ENCODE results near the gene GPR52.

The GPR52 gene

DNA sequence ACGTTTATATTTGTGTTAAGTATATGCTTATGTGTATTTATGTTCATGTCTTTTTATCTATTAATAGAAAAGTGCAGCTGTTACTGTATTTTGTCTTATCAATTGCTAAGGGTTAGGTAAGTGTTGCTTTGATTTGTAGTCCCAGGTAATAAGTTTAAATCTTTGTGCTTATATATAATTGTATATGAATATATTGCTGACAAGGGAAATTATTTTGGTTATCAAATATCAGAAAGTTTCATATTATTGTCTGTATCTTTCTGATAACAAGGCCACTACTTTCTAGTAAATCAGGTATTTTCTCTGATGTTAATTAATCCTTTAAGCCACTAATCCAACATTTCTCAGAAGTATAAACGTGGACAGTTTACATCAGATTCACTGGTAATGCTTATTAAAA is 21.3 kb downstream of the GPR52 start:
- DNase-seq = no peak

GRCh38 chr1:174469687-174470086 is 21.9 kb downstream of the GPR52 start:
- no peak for DNase-seq

GRCh38 chr1:174479281-174479680 is 31.5 kb downstream of the GPR52 start:
- DNase-seq = no peak

DNA sequence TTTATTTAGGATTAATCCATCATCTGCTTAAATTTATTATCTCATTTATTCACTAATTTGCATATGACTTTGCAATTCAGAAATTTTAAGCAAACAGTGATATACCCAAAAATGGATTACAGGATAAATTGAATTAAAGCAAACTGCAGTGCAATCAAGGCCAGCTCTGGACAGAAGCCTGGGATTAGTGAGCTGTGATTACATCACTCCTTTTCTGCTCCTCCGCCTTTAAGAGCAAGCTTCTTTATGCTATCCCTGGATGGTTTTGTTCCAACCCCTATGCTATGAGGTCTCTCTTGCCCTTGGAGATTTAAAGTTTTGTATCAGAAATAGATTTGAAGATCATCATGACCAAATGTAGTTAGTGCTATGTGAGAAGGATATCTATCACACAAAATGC is 32.6 kb downstream of the GPR52 start:
- no peak for DNase-seq

GRCh38 chr1:174491606-174492005 is 43.8 kb downstream of the GPR52 start:
- DNase-seq = peak; percentile 45

- DNase-seq = no peak
These were observed 49.7 kb downstream of the GPR52 start for GRCh38 chr1:174497478-174497877.
